ENCODE measurements around the gene COL23A1.

The COL23A1 gene

GRCh38 chr5:178563621-178564020 is 26.6 kb downstream of the COL23A1 start:
- no peak overlapping the region for H3K4me3 ChIP-seq (ENCODE audit: low read length)
- no peak for DNase-seq (ENCODE audit: low read depth, low spot score)

- no peak for DNase-seq (ENCODE audit: low read depth, low spot score)
- no peak overlapping the region for H3K4me3 ChIP-seq (ENCODE audit: low read length)
Observed at GRCh38 chr5:178561746-178562264, 28.4 kb downstream of the COL23A1 start.

GRCh38 chr5:178560911-178561310 is 29.3 kb downstream of the COL23A1 start:
- no peak overlapping the region for H3K4me3 ChIP-seq (ENCODE audit: low read length)
- DNase-seq (ENCODE audit: low read depth, low spot score), result no peak

DNA sequence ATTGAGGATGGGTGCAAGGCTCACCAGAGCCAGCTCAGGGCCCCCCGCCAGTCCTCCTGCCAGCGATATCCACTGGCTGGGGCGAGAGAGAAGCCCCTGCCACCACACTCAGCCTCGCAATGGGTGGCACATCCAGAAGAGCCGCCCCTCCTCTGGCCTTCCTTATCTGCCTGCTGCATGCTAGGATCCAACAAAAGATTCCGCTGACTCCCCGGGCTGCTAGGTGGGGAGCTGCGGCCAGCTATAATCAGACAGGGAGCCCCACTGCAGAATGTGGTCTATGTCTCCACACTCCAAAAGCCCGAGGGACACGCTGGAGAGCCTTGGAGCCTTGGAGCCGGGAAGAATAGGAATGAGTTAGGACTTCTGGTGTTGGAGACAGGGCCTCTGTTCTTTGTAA is 32.8 kb downstream of the COL23A1 start:
- DNase-seq (ENCODE audit: low read depth, low spot score), result no peak

GRCh38 chr5:178555771-178556211 is 34.4 kb downstream of the COL23A1 start:
- H3K4me3 ChIP-seq (ENCODE audit: low read length), result no peak overlapping the region
- DNase-seq (ENCODE audit: low read depth, low spot score), result no peak

More for the DNA sequence above, 32.8 kb downstream of the COL23A1 start:
- no peak overlapping the region for H3K4me3 ChIP-seq (ENCODE audit: low read length)

- DNase-seq (ENCODE audit: low read depth, low spot score), result no peak
- H3K4me3 ChIP-seq (ENCODE audit: low read length), result no peak overlapping the region
Observed at GRCh38 chr5:178555005-178555404, 35.2 kb downstream of the COL23A1 start.

GRCh38 chr5:178554311-178554710 is 35.9 kb downstream of the COL23A1 start:
- H3K4me3 ChIP-seq (ENCODE audit: low read length), result no peak overlapping the region

GRCh38 chr5:178553517-178553916 is 36.7 kb downstream of the COL23A1 start:
- no peak for DNase-seq (ENCODE audit: low read depth, low spot score)

More at GRCh38 chr5:178554311-178554710, 35.9 kb downstream of the COL23A1 start:
- DNase-seq (ENCODE audit: low read depth, low spot score), result no peak

GRCh38 chr5:178551468-178551867 is 38.7 kb downstream of the COL23A1 start:
- DNase-seq (ENCODE audit: low read depth, low spot score), result no peak
- H3K4me3 ChIP-seq (ENCODE audit: low read length), result no peak overlapping the region

More at GRCh38 chr5:178553517-178553916, 36.7 kb downstream of the COL23A1 start:
- no peak overlapping the region for H3K4me3 ChIP-seq (ENCODE audit: low read length)

DNA sequence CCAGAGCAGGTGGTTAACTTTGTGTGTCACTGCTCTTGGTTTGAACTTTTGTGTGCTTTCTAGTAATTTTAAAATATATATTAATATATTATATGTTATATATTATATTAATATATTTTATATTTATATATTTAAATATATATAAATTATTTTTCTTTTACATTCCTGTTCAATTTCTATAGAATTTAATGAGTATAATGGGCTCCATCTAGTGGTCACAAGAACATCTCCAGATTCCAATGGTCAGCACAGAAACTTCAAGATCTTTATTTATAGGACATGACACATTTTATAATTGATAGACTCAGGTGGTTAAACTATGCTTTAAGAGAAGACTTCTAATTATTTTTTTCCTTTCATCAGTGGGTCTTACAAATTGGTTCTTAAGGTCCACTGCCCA is 39.1 kb downstream of the COL23A1 start:
- no peak for DNase-seq (ENCODE audit: low read depth, low spot score)

DNA sequence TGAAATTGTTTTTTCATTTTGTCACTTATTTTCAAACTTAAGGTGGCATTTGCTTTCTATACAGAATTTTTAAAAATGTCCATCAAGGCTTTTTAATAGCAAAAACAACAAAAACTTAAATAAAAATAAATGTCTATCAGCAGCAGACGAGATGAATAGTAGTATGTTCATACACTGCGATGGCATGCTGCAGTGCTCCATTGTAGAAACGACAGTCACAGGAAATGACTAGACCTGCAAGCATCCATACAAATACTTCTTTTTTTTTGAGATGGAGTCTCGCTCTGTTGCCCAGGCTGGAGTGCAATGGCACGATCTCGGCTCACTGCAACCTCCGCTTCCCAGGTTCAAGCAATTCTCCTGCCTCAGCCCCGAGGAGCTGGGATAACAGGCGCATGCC is 41.4 kb downstream of the COL23A1 start:
- no peak overlapping the region for H3K4me3 ChIP-seq (ENCODE audit: low read length)
- no peak for DNase-seq (ENCODE audit: low read depth, low spot score)

More for the DNA sequence above, 39.1 kb downstream of the COL23A1 start:
- no peak overlapping the region for H3K4me3 ChIP-seq (ENCODE audit: low read length)

- no peak overlapping the region for H3K4me3 ChIP-seq (ENCODE audit: low read length)
- DNase-seq (ENCODE audit: low read depth, low spot score), result no peak
Observed at GRCh38 chr5:178547753-178548415, 42.3 kb downstream of the COL23A1 start.

- H3K4me3 ChIP-seq (ENCODE audit: low read length), result no peak overlapping the region
- DNase-seq (ENCODE audit: low read depth, low spot score), result no peak
Observed at GRCh38 chr5:178547052-178547666, 43.0 kb downstream of the COL23A1 start.

DNA sequence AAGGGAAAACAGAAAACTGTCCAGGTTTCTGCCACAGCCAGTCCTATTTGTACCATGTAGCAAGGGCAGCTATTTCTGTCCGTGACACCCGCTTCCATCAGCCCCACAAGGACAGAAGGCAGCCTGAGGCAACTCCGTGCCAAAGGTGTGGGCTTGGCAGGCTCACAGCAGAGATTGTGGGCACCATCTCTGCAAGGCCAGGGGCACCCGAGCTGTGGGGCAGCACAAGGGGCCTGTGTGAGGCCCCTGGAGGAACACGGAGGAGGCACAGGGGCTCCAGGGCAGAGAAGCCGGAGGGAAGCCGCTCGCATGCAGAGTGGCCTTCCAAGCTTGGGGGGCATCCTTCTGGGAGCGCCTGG is 43.5 kb downstream of the COL23A1 start:
- no peak for DNase-seq (ENCODE audit: low read depth, low spot score)
- H3K4me3 ChIP-seq (ENCODE audit: low read length), result no peak overlapping the region

GRCh38 chr5:178545941-178546674 is 44.1 kb downstream of the COL23A1 start:
- no peak overlapping the region for H3K4me3 ChIP-seq (ENCODE audit: low read length)
- DNase-seq (ENCODE audit: low read depth, low spot score), result no peak

- no peak overlapping the region for H3K4me3 ChIP-seq (ENCODE audit: low read length)
- DNase-seq (ENCODE audit: low read depth, low spot score), result no peak
Observed at GRCh38 chr5:178545176-178545575, 45.0 kb downstream of the COL23A1 start.

GRCh38 chr5:178544166-178544834 is 45.9 kb downstream of the COL23A1 start:
- no peak overlapping the region for H3K4me3 ChIP-seq (ENCODE audit: low read length)
- DNase-seq (ENCODE audit: low read depth, low spot score), result no peak

GRCh38 chr5:178542455-178542854 is 47.7 kb downstream of the COL23A1 start:
- no peak for DNase-seq (ENCODE audit: low read depth, low spot score)
- no peak overlapping the region for H3K4me3 ChIP-seq (ENCODE audit: low read length)

GRCh38 chr5:178540526-178540925 is 49.7 kb downstream of the COL23A1 start:
- DNase-seq (ENCODE audit: low read depth, low spot score), result no peak
- H3K4me3 ChIP-seq (ENCODE audit: low read length), result no peak overlapping the region
